Measurements from ENCODE around the gene CNTN1.

CNTN1 gene

GRCh38 chr12:41011939-41012338 lies 319.7 kb downstream of the CNTN1 start:
- in situ Hi-C loops (cut with HindIII; ENCODE audit: low sequenced_read_pairs), result no loop called here
- H3K4me3 ChIP-seq (ENCODE audit: low read depth, low read length), result no peak overlapping the region
- TF ChIP-seq CTCF (IDR thresholded peaks at IDR 0.05; ENCODE audit: low read depth, low read length, missing control alignments), result no peak
- DNase-seq (ENCODE audit: low read depth), result no peak

- H3K4me3 ChIP-seq (ENCODE audit: low read depth, low read length), result no peak overlapping the region
- DNase-seq (ENCODE audit: low read depth), result peak; percentile 61
- in situ Hi-C loops (cut with HindIII; ENCODE audit: low sequenced_read_pairs), result no loop called here
- TF ChIP-seq CTCF (IDR thresholded peaks at IDR 0.05; ENCODE audit: low read depth, low read length, missing control alignments), result no peak
These were observed 321.8 kb downstream of the CNTN1 start for GRCh38 chr12:41013881-41014642.

- TF ChIP-seq CTCF (IDR thresholded peaks at IDR 0.05; ENCODE audit: low read depth, low read length, missing control alignments), result no peak
- DNase-seq (ENCODE audit: low read depth), result no peak
- no peak overlapping the region for H3K4me3 ChIP-seq (ENCODE audit: low read depth, low read length)
- in situ Hi-C loops (cut with HindIII; ENCODE audit: low sequenced_read_pairs), result no loop called here
These were observed 322.4 kb downstream of the CNTN1 start for GRCh38 chr12:41014643-41015020.

- no peak for DNase-seq (ENCODE audit: low read depth)
- in situ Hi-C loops (cut with HindIII; ENCODE audit: low sequenced_read_pairs), result no loop called here
- H3K4me3 ChIP-seq (ENCODE audit: low read depth, low read length), result no peak overlapping the region
- no peak for TF ChIP-seq CTCF (IDR thresholded peaks at IDR 0.05; ENCODE audit: low read depth, low read length, missing control alignments)
These were observed 325.8 kb downstream of the CNTN1 start for GRCh38 chr12:41018010-41018409.

- no peak for DNase-seq (ENCODE audit: low read depth)
- no peak overlapping the region for H3K4me3 ChIP-seq (ENCODE audit: low read depth, low read length)
- in situ Hi-C loops (cut with HindIII; ENCODE audit: low sequenced_read_pairs), result no loop called here
- no peak for TF ChIP-seq CTCF (IDR thresholded peaks at IDR 0.05; ENCODE audit: low read depth, low read length, missing control alignments)
These were observed 327.2 kb downstream of the CNTN1 start for GRCh38 chr12:41019461-41019860.

- in situ Hi-C loops (cut with HindIII; ENCODE audit: low sequenced_read_pairs), result no loop called here
- no peak for TF ChIP-seq CTCF (IDR thresholded peaks at IDR 0.05; ENCODE audit: low read depth, low read length, missing control alignments)
- H3K4me3 ChIP-seq (ENCODE audit: low read depth, low read length), result no peak overlapping the region
- no peak for DNase-seq (ENCODE audit: low read depth)
These were observed 331.6 kb downstream of the CNTN1 start for GRCh38 chr12:41023836-41024235.

Data from astrocyte of the cerebellum (primary cell).